Breast epithelium (tissue), 3 donors: Measurements from ENCODE around the gene OR5AR1.

Source experiments
- CTCF ChIP-seq, 3 donors: fragments of 450-650 bp; IDR thresholded peaks; one replicate each; pipeline ENCODE4 v1.5.1; 2016 to 2017; ENCODE audit warnings: antibody characterized with exemption in 3 of 3, mild to moderate bottlenecking in 3 of 3, moderate library complexity in 3 of 3
- POLR2A ChIP-seq: fragments of 450-650 bp; IDR thresholded peaks from one replicate; pipeline ENCODE4 v1.6.1; 2016; ENCODE audit warnings: antibody characterized with exemption, mild to moderate bottlenecking, moderate library complexity

- TF ChIP-seq POLR2A = no peak
- no peak for TF ChIP-seq CTCF (IDR thresholded peaks at IDR 0.05)
Measured at GRCh38 chr11:56625946-56626345, 37.5 kb upstream of the OR5AR1 start.
